Measurements from ENCODE around the gene SLC22A5.

The SLC22A5 gene

DNA sequence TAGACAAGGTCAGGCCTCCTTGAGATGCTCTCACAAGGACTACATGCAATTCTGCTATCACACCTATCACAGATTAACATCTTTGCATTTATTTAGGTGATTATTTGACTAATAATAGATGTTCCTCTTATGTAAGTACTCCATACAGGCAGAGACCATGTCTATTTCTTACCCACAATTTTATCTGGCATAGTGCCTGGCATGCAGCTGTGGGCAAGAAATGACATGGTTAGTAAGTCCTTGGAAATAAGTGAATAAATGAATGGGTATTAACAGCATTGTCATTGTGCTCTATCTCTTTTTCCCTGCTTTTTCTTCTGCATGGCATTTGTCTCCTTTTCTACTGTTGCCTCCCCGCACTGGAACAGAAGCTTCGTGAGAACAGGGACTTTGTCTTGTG, 49.4 kb downstream of the SLC22A5 start:
- no peak for DNase-seq
- Mint-ChIP-seq H3K9me3 (no peaks in the 10 kb centered on the region), H3K27ac (peak overlapping the region; percentile 85), H3K4me1 (peaks cover 95% of the 10 kb centered on the region), H3K27me3 (no peaks in the 10 kb centered on the region), H3K4me3 (no peak overlapping the region), H3K36me3 (ENCODE audit: low read depth) (peaks cover 26% of the 10 kb centered on the region)
- no peak for ATAC-seq

DNA sequence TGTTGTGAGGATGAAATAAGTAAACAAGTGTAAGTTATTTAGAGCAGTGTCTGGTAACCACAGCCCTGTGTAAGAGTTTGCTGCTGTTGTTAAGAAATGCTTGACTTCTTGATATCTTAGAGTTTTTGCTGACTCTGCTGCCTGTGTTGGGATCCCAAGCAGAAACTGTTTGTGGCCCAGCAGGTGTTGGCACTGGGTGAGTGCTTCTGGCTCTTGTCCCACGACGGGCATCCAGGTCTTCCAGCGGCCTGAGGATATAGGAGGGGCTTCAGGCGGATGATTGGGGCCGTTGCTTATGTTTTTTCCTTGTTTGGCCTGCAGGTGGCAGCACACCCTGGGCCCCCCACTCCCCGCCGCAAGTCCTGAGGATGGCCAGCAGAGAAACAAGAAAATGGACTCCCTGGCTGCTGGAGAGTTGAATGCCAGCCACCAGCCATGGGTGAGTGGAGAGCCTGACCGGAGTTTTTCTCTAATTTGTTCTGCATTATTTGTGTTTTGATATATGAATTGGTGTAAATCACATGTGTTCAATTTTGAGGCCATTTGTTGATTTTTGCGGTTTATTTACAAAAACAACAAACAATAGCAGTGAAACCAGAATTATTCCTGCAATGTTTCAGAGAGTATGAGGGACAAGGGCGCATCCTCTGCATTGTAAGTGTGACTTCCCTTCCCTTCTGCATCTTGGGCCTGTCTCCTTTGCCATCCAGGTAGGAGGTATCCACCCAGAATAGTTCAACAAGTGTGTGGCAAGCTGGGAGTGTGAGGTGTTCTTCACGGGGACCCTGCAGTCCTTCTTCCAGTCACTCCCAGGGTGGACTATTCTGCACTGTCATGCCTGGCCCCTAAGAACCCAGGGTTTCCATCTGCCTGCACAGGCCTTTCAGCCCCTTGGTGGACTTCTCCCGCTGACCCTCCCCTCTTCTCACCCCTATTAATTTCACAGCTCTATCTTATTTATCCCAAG, 50.3 kb downstream of the SLC22A5 start:
- peak overlapping the region; percentile 85 for H3K27ac Mint-ChIP-seq
- H3K4me1 Mint-ChIP-seq: peaks cover 95% of the 10 kb centered on the region
- H3K27me3 Mint-ChIP-seq: no peaks in the 10 kb centered on the region
- H3K36me3 Mint-ChIP-seq (ENCODE audit: low read depth): peaks cover 22% of the 10 kb centered on the region
- DNase-seq (peak; percentile 75), ATAC-seq (peak; percentile 53)
- no peaks in the 10 kb centered on the region for H3K9me3 Mint-ChIP-seq
- H3K4me3 Mint-ChIP-seq: peak overlapping the region; percentile 56

DNA sequence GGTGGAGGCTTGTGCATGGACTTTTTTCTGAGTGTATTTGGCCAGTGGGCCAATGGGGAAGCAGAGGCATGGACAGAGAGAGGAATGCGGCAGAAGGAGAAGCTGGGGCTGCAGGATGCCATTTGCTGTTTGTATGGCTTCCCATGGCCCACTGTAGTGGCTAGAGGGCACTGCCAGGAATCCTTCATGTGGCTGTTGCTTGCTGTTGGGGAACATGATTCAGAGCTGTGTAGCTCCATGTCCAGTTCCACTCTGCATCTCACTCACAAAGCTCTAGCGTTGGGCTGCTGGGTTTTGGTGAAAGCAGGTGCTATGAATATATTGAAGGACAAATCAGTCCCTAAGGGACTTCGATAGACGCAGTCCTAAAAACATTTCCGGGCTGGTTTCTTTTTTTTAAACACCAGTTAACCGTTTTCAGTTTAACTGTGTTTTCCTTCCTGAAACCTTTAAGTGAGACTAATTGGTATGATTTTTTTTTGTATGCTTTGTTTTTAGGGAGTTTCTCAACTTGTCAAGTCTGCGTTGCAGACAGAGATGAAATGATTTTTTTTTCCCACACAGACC, 51.3 kb downstream of the SLC22A5 start:
- ATAC-seq: peak; percentile 3
- Mint-ChIP-seq H3K4me3 (peak overlapping the region; percentile 44), H3K27me3 (no peaks in the 10 kb centered on the region), H3K36me3 (ENCODE audit: low read depth) (peaks cover 26% of the 10 kb centered on the region), H3K9me3 (no peaks in the 10 kb centered on the region), H3K4me1 (peaks cover 95% of the 10 kb centered on the region), H3K27ac (peak overlapping the region; percentile 85)
- no peak for DNase-seq

DNA sequence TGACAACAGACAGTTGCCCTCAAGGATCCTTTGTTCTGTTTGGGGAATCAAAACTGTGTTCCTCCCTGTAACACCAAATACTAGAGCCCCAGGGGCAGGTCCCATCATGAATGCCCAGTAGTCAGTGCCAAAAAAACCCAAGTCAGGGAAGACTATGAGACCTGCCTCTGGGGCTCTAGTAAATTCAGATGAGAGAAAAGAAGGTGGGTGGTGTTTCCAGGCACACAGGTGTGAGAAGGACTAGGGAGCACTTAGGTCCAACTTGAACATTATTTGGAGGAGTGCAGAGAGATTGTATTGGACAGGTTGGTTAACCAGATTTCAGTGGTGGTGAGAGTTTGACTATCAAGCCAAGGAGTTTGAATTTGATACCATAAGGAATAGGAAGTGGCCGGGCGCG, 52.0 kb downstream of the SLC22A5 start:
- ATAC-seq (no peak), DNase-seq (no peak)
- Mint-ChIP-seq H3K9me3 (no peaks in the 10 kb centered on the region), H3K36me3 (ENCODE audit: low read depth) (peaks cover 28% of the 10 kb centered on the region), H3K4me3 (peak overlapping the region; percentile 44), H3K27me3 (no peaks in the 10 kb centered on the region), H3K4me1 (peaks cover 95% of the 10 kb centered on the region), H3K27ac (peak overlapping the region; percentile 85)

DNA sequence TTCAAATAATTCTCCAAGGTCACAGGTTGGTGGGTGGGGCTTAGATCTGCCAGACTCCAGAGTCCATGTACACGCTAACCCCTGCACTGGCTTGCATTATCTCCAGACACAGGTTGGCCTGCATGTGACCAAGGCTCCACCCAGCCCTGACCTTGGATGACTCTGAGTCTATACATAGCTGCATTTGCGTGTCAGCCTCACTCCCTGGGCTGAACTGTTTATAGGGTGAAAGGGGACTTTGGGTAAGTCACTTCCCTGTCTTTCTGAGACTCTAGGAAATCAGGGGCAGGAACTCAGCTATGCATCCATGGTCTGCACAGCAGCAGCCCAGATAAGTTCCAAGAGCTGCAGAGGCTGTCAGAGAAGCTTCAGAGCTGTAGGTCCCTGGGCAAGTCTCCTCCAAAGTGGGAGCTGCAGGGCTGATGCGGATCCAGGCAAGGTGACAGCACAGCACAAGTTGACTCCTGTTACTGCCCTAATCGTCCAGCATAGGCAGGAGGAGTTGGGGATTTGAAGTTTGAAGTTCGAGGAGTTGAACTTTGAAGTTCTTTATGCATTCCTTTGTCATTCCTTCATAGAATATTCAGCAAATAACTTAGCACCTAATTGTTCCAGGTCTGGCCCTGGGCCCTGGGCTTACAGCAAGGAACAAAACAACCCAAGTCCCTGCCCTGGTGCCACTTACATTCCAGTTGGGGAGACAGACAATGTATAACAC, 53.4 kb downstream of the SLC22A5 start:
- Mint-ChIP-seq H3K9me3 (no peaks in the 10 kb centered on the region), H3K27me3 (no peaks in the 10 kb centered on the region), H3K4me1 (peaks cover 95% of the 10 kb centered on the region), H3K27ac (peak overlapping the region; percentile 43), H3K4me3 (no peak overlapping the region), H3K36me3 (ENCODE audit: low read depth) (peaks cover 31% of the 10 kb centered on the region)
- ATAC-seq (no peak), DNase-seq (no peak)

DNA sequence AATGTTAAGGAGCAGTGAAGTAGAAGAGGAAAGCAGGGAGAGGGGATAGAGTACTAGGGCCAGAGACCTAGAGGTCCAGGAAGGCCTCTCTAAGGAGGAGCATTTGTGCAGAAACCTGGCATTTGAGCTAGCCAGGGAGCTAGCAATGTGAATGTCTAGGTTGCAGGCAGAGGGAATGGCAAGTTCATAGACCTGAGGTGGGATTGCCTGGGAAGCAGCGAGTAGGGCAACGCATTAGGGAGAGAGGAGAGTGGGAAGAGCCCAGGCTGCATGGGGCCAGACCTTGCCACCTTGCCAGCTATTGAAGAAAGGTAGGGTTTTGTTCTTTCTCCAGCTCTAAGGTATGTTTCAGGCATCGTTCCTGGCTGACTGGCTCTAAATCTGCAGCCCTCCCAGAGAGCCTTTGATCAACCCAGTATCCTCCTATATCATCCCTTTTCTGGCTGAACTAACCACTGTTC, 54.0 kb downstream of the SLC22A5 start:
- Mint-ChIP-seq H3K4me3 (no peak overlapping the region), H3K27me3 (no peaks in the 10 kb centered on the region)

DNA sequence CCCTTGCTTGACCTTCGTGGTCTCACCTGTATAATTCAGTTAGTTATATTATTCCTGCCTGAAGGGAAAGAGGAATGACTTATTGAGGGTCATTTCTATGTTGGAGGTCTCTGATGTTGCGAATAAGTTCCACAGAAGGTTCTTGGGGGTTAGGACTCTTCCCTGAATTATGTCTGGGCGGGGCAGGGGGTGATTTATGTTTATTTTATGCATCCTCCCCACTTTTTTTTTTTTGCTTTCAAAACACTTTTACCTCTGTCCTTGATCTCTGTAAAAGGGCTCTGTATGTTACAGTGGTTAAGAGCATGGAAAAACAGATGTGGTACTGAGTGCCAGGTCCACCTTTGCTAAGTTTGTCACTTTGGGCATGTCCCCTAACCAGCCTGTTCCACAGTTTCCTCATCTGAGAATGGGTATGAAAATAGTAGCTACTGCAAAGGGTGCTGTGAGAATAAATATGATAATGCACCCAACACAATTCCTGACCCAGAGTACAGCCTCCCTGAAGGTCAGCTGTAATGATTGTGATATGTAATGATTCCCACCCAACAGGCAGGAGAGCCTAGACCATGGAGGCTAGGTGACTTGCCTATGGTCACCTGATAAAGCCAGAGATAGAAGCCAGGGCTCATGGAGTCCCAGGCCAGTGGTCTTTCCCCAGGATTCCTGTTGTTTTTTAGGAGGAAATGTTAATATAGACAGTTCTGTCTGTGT, 54.8 kb downstream of the SLC22A5 start:
- peaks cover 97% of the 10 kb centered on the region for H3K4me1 Mint-ChIP-seq
- peaks cover 29% of the 10 kb centered on the region for H3K36me3 Mint-ChIP-seq (ENCODE audit: low read depth)
- H3K27me3 Mint-ChIP-seq: no peaks in the 10 kb centered on the region
- H3K4me3 Mint-ChIP-seq: no peak overlapping the region
- no peak for DNase-seq
- ATAC-seq: no peak
- peak overlapping the region; percentile 94 for H3K27ac Mint-ChIP-seq
- no peaks in the 10 kb centered on the region for H3K9me3 Mint-ChIP-seq

More for the DNA sequence above, 54.0 kb downstream of the SLC22A5 start:
- H3K36me3 Mint-ChIP-seq (ENCODE audit: low read depth): peaks cover 31% of the 10 kb centered on the region
- no peaks in the 10 kb centered on the region for H3K9me3 Mint-ChIP-seq
- DNase-seq (no peak), ATAC-seq (no peak)
- H3K27ac Mint-ChIP-seq: peak overlapping the region; percentile 27
- peaks cover 96% of the 10 kb centered on the region for H3K4me1 Mint-ChIP-seq

DNA sequence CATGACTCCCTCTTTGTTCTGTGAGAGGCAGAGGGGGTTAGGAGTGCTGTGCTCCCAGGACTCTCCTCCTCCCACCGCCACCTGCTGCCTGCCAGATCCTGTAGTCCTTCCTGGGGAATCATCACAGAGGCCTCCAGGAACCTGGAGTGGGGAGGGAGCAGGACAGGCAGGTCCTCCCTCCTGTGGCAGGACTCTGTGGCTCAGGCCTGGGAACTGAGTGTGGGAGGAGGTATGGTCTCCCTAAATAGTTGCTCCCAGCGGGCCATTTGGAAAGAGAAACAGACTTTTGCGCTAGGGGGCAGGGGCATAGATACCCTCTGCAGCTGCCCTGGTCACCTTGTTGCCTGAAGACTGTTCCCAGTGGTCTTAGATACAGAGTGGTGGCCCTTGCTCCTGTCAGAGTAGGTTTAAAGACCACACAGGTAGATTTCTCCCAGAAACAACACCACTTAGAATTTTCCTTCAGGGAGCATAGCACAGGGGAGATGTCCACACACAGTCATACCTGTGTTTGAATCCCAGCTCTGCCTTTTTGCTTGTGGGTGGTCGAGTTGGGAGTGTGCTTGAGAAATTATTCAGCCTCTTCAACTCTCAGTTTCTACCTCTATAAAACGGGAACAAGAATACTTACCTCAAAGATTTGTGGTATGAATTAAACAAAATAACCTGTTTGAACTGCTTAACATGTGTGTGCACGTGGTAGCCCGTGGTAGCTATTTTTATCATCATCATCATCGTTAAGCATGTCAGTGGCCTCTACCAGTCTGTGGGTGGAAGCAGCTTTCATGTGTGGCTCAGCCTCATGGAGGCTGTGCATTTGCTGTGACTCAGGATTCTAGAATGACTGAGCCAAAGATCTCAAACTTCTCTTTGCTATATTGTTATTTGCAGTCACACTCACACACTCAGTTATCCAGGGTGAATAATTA, 55.8 kb downstream of the SLC22A5 start:
- H3K4me1 Mint-ChIP-seq: peaks cover 97% of the 10 kb centered on the region
- peak overlapping the region; percentile 94 for H3K27ac Mint-ChIP-seq
- ATAC-seq (peak; percentile 81), DNase-seq (peak; percentile 65)
- peak overlapping the region; percentile 68 for H3K4me3 Mint-ChIP-seq
- H3K9me3 Mint-ChIP-seq: no peaks in the 10 kb centered on the region
- no peaks in the 10 kb centered on the region for H3K27me3 Mint-ChIP-seq
- H3K36me3 Mint-ChIP-seq (ENCODE audit: low read depth): peaks cover 25% of the 10 kb centered on the region

DNA sequence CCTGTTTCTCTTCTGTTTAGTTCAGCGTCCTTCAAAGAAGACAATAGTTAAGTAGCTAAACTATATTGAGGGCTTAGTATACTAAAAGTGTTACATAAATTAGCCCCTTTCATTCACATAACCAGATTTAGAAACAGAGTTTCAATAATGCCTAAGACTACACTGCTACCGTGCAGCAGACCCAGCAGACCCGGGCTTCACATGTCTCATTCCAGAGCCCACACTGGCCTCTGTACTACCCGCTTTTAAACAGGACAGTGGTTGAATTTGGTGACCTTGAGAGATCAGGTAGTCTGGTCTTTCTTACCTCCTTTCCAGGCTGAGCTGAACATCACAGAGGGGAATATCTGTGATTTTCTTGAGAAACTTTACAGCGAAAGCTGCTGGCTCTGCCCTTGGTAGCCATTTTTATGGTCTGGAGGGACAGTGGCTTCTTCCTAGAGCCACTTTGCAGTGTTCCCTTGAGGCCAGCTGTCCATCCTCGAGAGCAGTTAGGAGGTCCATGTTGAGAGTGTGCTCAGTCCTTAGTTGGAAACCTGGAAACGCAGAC, 56.5 kb downstream of the SLC22A5 start:
- ATAC-seq (no peak), DNase-seq (no peak)
- peaks cover 97% of the 10 kb centered on the region for H3K4me1 Mint-ChIP-seq
- H3K27ac Mint-ChIP-seq: peak overlapping the region; percentile 94
- peak overlapping the region; percentile 68 for H3K4me3 Mint-ChIP-seq
- H3K9me3 Mint-ChIP-seq: no peaks in the 10 kb centered on the region
- peaks cover 28% of the 10 kb centered on the region for H3K36me3 Mint-ChIP-seq (ENCODE audit: low read depth)
- H3K27me3 Mint-ChIP-seq: no peaks in the 10 kb centered on the region

DNA sequence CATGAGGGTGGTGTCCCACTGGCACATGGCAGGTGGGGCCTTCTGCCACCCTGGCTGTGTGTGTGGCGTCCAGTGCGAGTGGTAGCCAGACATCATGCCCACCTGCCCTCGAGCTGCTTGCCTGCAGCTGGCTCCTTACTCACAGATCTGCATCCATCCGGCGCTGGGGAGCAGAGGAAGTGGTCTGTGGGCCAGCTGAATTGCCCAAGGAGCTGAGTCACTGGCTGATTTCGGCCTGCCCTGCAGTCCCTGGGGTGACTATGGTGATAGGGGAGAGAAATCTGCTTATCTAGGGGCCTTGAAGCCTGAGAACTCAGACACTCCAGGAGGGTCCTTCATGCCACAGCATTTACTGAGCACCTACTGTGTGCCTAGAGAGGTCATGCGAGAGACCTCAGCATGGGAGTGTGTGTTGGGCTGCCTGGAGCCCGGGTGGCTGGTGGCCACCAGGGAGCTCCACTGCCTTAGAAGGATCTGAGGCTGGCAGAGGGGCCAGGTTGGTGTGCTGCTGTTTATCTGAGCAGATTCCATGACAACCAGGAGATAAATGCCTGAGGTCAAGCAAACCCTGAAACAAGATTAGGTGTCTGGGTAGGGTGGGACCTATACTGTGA, 57.1 kb downstream of the SLC22A5 start:
- peak overlapping the region; percentile 68 for H3K4me3 Mint-ChIP-seq

DNA sequence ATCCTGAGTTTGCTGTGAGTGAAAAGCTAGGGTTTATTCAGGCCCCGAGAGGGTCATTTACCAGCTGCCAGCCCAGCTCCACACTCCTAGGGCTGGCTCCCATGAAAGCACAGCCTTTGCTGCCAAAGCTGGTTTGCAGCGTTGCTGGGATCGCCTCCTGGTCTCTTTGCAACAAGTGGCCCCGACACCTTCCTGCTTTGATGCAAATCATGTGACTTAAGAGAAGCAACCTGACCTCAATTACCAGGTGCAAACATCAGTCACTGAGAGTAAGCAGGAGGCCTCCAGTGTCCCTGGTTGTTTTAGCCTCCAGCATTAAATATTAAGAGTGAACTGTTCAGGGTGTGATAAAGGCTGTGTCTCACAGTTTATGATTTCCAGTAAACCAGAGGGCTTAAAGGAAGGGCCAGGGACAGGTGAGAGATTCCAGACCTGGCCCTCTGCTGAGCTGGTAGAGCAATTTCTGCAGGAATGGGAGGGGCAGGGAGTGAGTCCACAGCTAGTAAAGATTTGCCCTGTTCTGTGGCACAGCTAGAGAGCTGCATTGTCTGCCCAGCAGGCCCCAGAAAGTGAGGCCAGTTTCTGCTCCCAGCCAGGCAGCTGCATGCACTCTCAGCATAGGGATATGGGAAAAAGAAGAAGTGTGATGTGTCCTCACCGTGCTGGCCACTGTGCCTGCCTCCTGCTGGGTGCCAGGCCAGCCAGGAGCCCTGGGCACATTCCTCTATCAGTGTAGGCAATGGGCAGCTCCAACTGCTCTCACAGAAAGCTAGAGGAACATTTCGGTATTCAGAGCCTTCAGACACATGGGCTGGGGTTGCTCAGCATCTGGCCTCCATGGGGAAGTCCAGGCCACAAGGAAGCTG, 58.0 kb downstream of the SLC22A5 start:
- Mint-ChIP-seq H3K27ac (peak overlapping the region; percentile 94), H3K4me3 (peak overlapping the region; percentile 68), H3K9me3 (no peaks in the 10 kb centered on the region), H3K27me3 (no peaks in the 10 kb centered on the region), H3K4me1 (peaks cover 99% of the 10 kb centered on the region), H3K36me3 (ENCODE audit: low read depth) (peaks cover 29% of the 10 kb centered on the region)
- peak; percentile 55 for DNase-seq
- peak; percentile 31 for ATAC-seq

More for the DNA sequence above, 57.1 kb downstream of the SLC22A5 start:
- DNase-seq (peak; percentile 77), ATAC-seq (peak; percentile 67)
- no peaks in the 10 kb centered on the region for H3K27me3 Mint-ChIP-seq
- no peaks in the 10 kb centered on the region for H3K9me3 Mint-ChIP-seq
- peaks cover 97% of the 10 kb centered on the region for H3K4me1 Mint-ChIP-seq
- H3K36me3 Mint-ChIP-seq (ENCODE audit: low read depth): peaks cover 27% of the 10 kb centered on the region
- H3K27ac Mint-ChIP-seq: peak overlapping the region; percentile 94

DNA sequence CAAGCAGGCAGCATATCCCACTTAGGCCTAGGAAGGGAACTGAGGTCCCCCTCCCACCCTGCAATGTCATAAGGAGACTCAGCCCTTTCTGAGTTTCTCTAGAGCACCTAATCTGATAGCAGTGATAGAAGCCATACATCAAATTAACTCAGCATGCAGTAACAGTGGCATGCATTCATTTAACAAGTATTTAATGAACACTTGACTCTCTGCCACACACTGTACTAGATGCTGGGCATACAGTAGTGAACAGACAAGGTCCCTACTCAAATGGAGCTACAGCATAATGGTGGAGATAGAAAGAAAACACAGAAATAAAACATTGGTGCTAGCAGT, 58.6 kb downstream of the SLC22A5 start:
- Mint-ChIP-seq H3K9me3 (no peaks in the 10 kb centered on the region), H3K4me3 (no peak overlapping the region), H3K27ac (peak overlapping the region; percentile 94), H3K4me1 (peaks cover 99% of the 10 kb centered on the region), H3K27me3 (no peaks in the 10 kb centered on the region), H3K36me3 (ENCODE audit: low read depth) (peaks cover 30% of the 10 kb centered on the region)
- DNase-seq (no peak), ATAC-seq (no peak)

All from activated naive CD8-positive, alpha-beta T cell treated with anti-CD3 and anti-CD28 coated beads, Interleukin-2, amount 50 U/mL, for 24 hours (primary cell).